GM12872 (cell line): ENCODE results near the gene ADAMTS13.

Experiments used
- TF ChIP-seq, protein P1 (sequence below): IDR thresholded peaks from 3 replicates; pipeline ENCODE4 v1.5.1; 2011; ENCODE audit warnings: low read depth, mild to moderate bottlenecking, low read length, moderate library complexity; ENCODE audit not compliant: insufficient read depth

The ADAMTS13 gene

DNA sequence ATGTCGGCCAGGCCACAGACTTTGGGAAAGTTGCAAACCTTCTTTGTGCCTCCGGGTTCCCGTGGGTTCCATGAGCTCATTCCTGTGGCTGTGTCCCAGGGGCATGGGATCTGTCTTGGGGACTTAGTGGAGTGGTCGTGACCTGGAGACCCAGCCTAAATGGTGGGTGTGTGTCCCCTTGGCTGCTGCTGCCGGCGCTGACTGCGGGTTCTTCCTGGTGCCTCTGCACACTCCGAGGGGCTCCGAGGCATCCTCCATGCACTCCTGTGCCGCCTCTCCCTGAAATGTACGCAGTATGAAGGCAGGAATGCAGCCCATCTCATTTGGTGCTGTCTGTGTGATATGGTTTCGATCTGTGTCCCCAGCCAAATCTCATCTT, 77.7 kb downstream of the ADAMTS13 start:
- TF ChIP-seq, protein P1, sequence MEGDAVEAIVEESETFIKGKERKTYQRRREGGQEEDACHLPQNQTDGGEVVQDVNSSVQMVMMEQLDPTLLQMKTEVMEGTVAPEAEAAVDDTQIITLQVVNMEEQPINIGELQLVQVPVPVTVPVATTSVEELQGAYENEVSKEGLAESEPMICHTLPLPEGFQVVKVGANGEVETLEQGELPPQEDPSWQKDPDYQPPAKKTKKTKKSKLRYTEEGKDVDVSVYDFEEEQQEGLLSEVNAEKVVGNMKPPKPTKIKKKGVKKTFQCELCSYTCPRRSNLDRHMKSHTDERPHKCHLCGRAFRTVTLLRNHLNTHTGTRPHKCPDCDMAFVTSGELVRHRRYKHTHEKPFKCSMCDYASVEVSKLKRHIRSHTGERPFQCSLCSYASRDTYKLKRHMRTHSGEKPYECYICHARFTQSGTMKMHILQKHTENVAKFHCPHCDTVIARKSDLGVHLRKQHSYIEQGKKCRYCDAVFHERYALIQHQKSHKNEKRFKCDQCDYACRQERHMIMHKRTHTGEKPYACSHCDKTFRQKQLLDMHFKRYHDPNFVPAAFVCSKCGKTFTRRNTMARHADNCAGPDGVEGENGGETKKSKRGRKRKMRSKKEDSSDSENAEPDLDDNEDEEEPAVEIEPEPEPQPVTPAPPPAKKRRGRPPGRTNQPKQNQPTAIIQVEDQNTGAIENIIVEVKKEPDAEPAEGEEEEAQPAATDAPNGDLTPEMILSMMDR, result no peak

DNA sequence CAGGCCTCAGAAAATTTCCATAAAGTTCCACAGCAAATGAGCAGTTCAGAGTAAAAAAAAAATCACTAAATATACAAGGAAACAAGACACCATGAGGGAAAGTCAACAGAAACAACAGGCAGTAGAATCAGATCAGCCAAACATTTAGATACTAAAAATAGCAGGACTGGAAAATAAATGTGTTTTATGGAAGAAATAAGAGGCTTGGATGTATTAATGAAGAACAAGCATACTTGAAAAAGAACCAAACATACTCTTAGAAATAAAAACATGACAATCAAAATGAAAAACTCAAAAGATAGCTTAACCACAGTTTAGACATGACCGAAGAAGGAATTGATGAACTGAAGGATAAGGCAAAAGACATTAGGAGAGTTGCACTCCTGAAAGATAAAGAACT, 79.9 kb downstream of the ADAMTS13 start:
- TF ChIP-seq, protein P1, result no peak

DNA sequence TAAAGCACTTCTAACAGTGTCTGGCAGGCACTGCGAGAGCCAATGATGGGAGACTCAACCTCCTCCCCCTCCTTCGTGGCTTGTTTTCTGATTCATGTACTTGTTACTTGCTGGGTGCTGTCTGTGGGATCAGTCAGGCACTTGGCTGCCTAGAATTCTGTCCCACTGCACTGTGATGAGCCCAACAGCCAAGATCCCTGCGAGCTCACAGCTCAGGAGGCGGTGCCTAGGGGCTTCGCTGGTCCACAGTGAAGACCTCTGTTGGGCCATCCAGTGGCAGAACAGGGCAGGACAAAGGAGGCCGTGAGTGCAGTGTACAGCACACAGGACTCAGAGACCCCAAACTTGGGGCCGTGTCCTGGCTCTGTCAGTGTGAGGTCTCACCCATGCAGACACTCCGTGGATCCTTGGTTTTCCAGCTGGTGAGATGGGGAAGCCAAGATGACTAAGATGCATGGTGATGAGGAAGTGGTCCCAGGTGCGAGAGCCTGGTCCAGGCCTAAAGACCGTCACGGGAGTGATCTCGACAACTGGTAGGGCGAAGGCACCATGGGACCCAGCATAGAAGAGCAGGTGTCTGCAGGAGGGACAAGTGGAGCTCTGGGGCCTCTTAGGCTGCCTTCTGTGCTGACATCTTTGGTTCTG, 83.1 kb downstream of the ADAMTS13 start:
- TF ChIP-seq, protein P1, result no peak

DNA sequence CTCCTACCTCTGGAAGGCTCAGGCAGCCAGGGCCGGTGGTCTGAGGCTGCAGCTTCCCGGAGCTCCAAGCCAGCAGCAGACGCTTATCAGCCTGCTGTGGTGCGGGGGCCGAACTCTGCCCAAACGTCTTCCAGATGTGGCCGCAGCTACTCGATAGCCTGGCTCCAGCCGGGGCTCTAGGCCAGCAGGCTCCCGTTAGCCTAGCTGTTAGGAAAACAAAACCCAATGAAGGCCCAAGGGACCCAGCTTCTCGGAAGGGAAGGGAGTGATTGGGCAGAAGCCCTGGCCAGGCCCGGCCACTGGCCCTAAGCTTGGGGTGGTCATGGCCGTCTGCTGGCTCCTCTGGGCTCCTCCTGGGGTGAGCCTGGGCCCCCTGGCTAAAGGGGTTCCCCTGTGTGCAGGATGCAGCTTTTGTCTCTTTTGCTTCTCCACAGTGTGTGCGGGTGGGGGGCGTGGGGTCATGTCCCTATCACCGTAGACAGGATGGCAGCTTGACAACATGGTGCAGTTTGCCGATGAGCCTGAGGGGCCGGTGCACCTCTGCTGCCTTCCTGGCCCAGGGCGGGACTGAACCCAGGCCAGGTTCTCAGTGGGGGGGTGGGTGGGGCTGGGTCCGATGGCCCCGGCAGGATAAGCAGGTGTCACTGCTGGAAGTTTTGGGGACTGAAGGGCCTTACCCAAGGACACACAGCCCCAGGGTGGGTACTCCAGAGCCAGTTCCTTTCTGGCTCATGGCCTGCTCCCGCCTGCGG, 83.9 kb downstream of the ADAMTS13 start:
- TF ChIP-seq, protein P1, result no peak

DNA sequence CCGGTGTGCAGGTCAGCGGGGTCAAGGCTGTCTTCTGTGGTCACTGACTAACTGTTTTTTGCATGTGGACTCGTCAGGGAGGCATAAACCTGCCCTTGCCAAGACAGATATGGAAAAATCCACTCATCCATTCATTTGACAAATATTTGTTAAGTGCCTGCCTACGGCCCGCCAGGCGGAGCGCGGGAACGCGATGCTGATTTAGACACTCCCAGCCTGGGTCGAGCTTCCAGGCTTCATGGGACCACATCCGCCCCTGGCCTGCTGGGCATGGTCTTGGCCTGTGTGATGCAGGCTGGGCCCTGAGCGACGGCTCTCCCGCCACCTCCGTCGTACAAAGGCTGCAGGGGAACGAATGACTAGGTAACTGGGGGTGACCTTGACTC, 84.5 kb downstream of the ADAMTS13 start:
- TF ChIP-seq, protein P1, result no peak

DNA sequence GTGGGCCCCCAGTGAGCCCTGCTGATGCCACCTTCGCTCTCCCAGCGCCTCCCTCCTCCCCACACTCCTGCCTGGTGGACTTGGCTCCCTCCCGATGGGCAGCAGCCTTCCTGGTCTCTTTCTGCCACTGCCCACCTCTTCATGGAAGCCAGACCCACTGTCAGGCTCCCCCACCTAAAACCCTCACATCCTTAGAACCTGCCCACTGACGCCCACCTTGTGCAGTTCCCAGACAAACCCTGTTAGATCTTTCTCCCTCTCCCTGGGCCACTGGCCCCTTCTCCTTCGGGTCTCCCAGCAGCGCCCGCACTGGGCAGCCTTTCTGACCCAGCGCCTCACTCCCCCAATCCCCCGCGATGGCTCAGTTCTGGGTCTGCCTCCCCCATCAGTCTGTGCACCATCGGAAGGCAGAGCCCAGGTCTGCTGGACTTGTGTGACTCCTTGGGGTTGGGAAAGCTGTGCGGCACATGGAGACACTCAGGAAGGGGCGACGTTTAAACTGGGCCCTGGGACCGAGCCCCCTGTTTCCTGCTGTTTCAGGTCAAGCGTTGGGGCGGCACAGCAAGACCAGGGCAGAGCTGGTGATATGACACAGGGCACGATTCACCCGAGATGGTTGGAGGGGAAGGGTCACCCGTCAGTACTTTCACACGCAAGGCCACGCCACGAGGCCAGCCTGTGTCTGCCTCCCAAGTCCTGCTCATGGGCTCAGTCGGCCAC, 85.2 kb downstream of the ADAMTS13 start:
- TF ChIP-seq, protein P1, result no peak

DNA sequence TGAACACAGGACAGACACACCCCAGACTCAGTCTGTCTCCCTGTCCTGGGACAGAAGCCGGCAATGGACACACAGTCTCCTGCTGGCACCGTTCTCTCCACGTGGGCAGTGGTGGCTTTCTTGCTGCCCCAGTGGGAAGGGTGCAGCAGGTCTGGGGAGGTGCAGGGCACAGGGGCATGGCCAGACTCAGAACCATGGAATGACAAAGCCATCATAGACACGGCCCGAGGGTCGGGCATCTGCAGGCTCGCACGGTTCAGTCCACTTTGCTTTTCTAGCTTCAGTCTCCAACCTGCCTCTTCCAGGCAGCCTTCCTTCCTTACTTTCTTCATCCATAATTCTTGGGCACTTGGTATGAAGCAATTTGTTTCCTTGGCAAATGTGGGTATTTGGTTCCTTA, 85.9 kb downstream of the ADAMTS13 start:
- TF ChIP-seq, protein P1, result no peak
